Testis (tissue), 2 donors: ENCODE measurements around the gene SVBP.

Experiments
- CTCF ChIP-seq, 3 experiments: fragments of 450-650 bp in 2 of 3; fragments of 200-600 bp in 1 of 3; sonication (generic) in 1 of 3; IDR thresholded peaks; one replicate each; pipeline ENCODE4 v1.5.1; 2016 to 2019; ENCODE audit warnings: antibody characterized with exemption in 3 of 3, mild to moderate bottlenecking in 2 of 3, moderate library complexity in 1 of 3
- POLR2A ChIP-seq: fragments of 450-650 bp; IDR thresholded peaks from one replicate; pipeline ENCODE4 v1.6.1; 2017; ENCODE audit warnings: antibody characterized with exemption, mild to moderate bottlenecking, moderate library complexity

- TF ChIP-seq POLR2A (no peak), CTCF (IDR thresholded peaks at IDR 0.05) (no peak)
Measured at GRCh38 chr1:42779725-42780124, 37.5 kb downstream of the SVBP start.
